Endothelial cell of umbilical vein (primary cell): Measurements from ENCODE around the gene IGFBP1. TPM values are rescaled to one million over a fixed set of nuclear protein-coding genes. Genes with fewer than 3 reads are reported as not detected.
A peak's percentile ranks its signal among the peaks of the same experiment; 100 is the strongest.

ENCODE experiments used
- BruUV-seq: library from RNA; stranded (reverse); fragments of 400-500 nt; replicated peaks from 2 replicates; lab custom pipeline; 2021; lab: Mats Ljungman, UMichigan
- CTCF ChIA-PET: fragments of 300-600, 350-600 bp; sonication (Branson Sonifier 250); formaldehyde crosslinking; loops from one replicate; lab custom pipeline; 2021; ENCODE audit warnings: antibody characterized with exemption, inconsistent platforms; lab: Charles Lee
- POLR2A ChIA-PET: fragments of 300-600, 350-600 bp; sonication (Branson Sonifier 250); formaldehyde crosslinking; loops from one replicate; lab custom pipeline; 2021; ENCODE audit warnings: antibody characterized with exemption, inconsistent platforms; lab: Charles Lee
- DNase-seq: peaks from one replicate; pipeline ENCODE4 v3.0.0-alpha.2; 2011; ENCODE audit warnings: low read depth, low spot score
- FAIRE-seq: peaks from 2 replicates; lab custom pipeline; 2011; peaks lifted over from hg19 to GRCh38; lab: Jason Lieb, UNC
- H2AFZ ChIP-seq: 2 replicates; pipeline ENCODE4 v1.6.0; 2012; ENCODE audit warnings: low read depth, low read length, control low read depth, inconsistent platforms
- H3K27ac ChIP-seq: 2 replicates; pipeline ENCODE4 v1.5.1; 2011; ENCODE audit warnings: low read depth, mild to moderate bottlenecking, control low read depth, low read length, moderate library complexity; ENCODE audit not compliant: insufficient read depth
- H3K27me3 ChIP-seq, 2 experiments: 2 replicates each; pipeline versions ENCODE4 v1.6.0 to v1.6.1; 2011; ENCODE audit warnings: low read length in 2 of 2, mixed read lengths in 1 of 2; ENCODE audit not compliant: control insufficient read depth in 2 of 2, insufficient read depth in 2 of 2
- H3K36me3 ChIP-seq, 2 experiments: 2 replicates in 1 of 2; 3 replicates in 1 of 2; pipeline ENCODE4 v1.5.1; 2011; ENCODE audit warnings: low read length in 2 of 2, mild to moderate bottlenecking in 1 of 2, moderate library complexity in 1 of 2; ENCODE audit not compliant: control insufficient read depth in 2 of 2, insufficient read depth in 2 of 2; ENCODE audit errors: extremely low read depth in 1 of 2
- H3K4me1 ChIP-seq: 3 replicates; pipeline ENCODE4 v1.5.1; 2011; ENCODE audit warnings: mild to moderate bottlenecking, low read length; ENCODE audit not compliant: control insufficient read depth, insufficient read depth; ENCODE audit errors: extremely low read depth
- H3K4me2 ChIP-seq: 2 replicates; pipeline ENCODE4 v1.6.1; 2011; ENCODE audit warnings: low read length, control low read depth, mixed read lengths; ENCODE audit not compliant: insufficient read depth
- H3K4me3 ChIP-seq, 3 experiments: fragments of 200-600 bp in 1 of 3; sonication (generic), shearing (Covaris generic) in 1 of 3; replicated peaks in 1 of 3; 2 replicates each; pipeline ENCODE4 v1.5.1; 2011 to 2016; ENCODE audit warnings: control low read depth in 3 of 3, low read length in 3 of 3, mild to moderate bottlenecking in 2 of 3, inconsistent platforms in 1 of 3, low read depth in 1 of 3, moderate library complexity in 1 of 3; ENCODE audit not compliant: insufficient read depth in 1 of 3
- H3K79me2 ChIP-seq: 2 replicates; pipeline ENCODE4 v1.6.0; 2012; ENCODE audit warnings: low read length, inconsistent platforms; ENCODE audit not compliant: control insufficient read depth, insufficient read depth
- H3K9ac ChIP-seq: replicated peaks from 2 replicates; pipeline ENCODE3; 2011; ENCODE audit warnings: low read length, control low read depth; ENCODE audit not compliant: insufficient read depth; ENCODE audit errors: extremely low read depth
- H3K9me1 ChIP-seq: replicated peaks from 3 replicates; pipeline ENCODE4 v1.6.0; 2011; ENCODE audit warnings: mild to moderate bottlenecking, low read length; ENCODE audit not compliant: control insufficient read depth, insufficient read depth; ENCODE audit errors: extremely low read depth
- H3K9me3 ChIP-seq: replicated peaks from 2 replicates; pipeline ENCODE4 v1.5.1; 2012; ENCODE audit warnings: low read length, inconsistent platforms; ENCODE audit not compliant: control insufficient read depth, insufficient read depth
- H4K20me1 ChIP-seq: replicated peaks from 2 replicates; pipeline ENCODE3; 2011; ENCODE audit warnings: mild to moderate bottlenecking, low read length; ENCODE audit not compliant: control insufficient read depth, insufficient read depth; ENCODE audit errors: extremely low read depth
- EZH2 ChIP-seq: IDR thresholded peaks from 2 replicates; pipeline ENCODE4 v1.6.1; 2012; ENCODE audit warnings: borderline replicate concordance, low read depth, mild to moderate bottlenecking, moderate library complexity, low read length, inconsistent platforms; ENCODE audit not compliant: severe bottlenecking
- FOS ChIP-seq: IDR thresholded peaks from 2 replicates; pipeline ENCODE4 v1.6.1; 2011; ENCODE audit warnings: mild to moderate bottlenecking, low read length, moderate library complexity, borderline replicate concordance; ENCODE audit not compliant: insufficient read depth
- GATA2 ChIP-seq: IDR thresholded peaks from 2 replicates; pipeline ENCODE4 v1.7.0; 2011; ENCODE audit warnings: low read depth, mild to moderate bottlenecking, moderate library complexity, mixed read lengths, low read length; ENCODE audit not compliant: insufficient read length, insufficient read depth
- JUN ChIP-seq: IDR thresholded peaks from 2 replicates; pipeline ENCODE4 v1.6.1; 2011; ENCODE audit warnings: borderline replicate concordance, low read depth; ENCODE audit not compliant: insufficient read length, insufficient read depth
- MYC ChIP-seq: IDR thresholded peaks from one replicate; pipeline ENCODE4 v1.6.1; 2011; ENCODE audit warnings: mild to moderate bottlenecking, low read depth, low read length
- POLR2A ChIP-seq: IDR thresholded peaks from 2 replicates; pipeline ENCODE4 v1.6.1; 2012; ENCODE audit warnings: low read depth, mild to moderate bottlenecking, control low read depth, low read length
- POLR2AphosphoS5 ChIP-seq: IDR thresholded peaks from 2 replicates; pipeline ENCODE4 v1.6.1; 2012; ENCODE audit warnings: low read depth, mild to moderate bottlenecking, control low read depth, low read length, moderate library complexity; ENCODE audit not compliant: insufficient read depth
- dilution Hi-C: fragments of 300-500 bp; cut with MboI; formaldehyde crosslinking; loops from one replicate; pipeline ENCODE4 v1.15.0; 2019; ENCODE audit warnings: low sequenced_read_pairs; ENCODE audit not compliant: extremely low pct_ligation_motif_present
- intact Hi-C: fragments of 100-400 bp; cut with micrococcal nuclease; formaldehyde crosslinking; loops from one replicate; pipeline ENCODE4 v1.10.0; 2022
- polyA plus RNA-seq, 4 experiments: library from polyadenylated mRNA; depleted of rRNA in 3 of 4; stranded (reverse) in 3 of 4; unstranded in 1 of 4; fragments of >200 nt; gene quantifications; 2 replicates each; pipeline versions ENCODE4 v1.2.1 to v1.2.3, GENCODE V29; 2011 to 2012; ENCODE audit warnings: missing spikeins in 1 of 4
- total RNA-seq: library from RNA; stranded (reverse); gene quantifications from 2 replicates; pipeline ENCODE4 v1.2.3, GENCODE V29; 2021
- TF ChIP-seq, protein P1 (sequence below): IDR thresholded peaks from 2 replicates; pipeline ENCODE4 v1.6.1; 2011; ENCODE audit not compliant: insufficient read depth, insufficient read length
- TF ChIP-seq, protein P2 (sequence below), 2 donors: IDR thresholded peaks; 1 replicate in 1 of 2; 2 replicates in 1 of 2; pipeline ENCODE4 v1.5.1; 2011; ENCODE audit warnings: low read length in 2 of 2, mild to moderate bottlenecking in 2 of 2, moderate library complexity in 2 of 2, control low read depth in 1 of 2, inconsistent platforms in 1 of 2, low read depth in 1 of 2; ENCODE audit not compliant: insufficient read depth in 1 of 2; ENCODE audit errors: extremely low read depth in 1 of 2

IGFBP1 gene
- total and polyA plus RNA-seq, 2 donors (not counting 3 experiments of a cell fraction or from before 2014, with no cell fraction given), result 0.57 to 4.0 TPM

DNA sequence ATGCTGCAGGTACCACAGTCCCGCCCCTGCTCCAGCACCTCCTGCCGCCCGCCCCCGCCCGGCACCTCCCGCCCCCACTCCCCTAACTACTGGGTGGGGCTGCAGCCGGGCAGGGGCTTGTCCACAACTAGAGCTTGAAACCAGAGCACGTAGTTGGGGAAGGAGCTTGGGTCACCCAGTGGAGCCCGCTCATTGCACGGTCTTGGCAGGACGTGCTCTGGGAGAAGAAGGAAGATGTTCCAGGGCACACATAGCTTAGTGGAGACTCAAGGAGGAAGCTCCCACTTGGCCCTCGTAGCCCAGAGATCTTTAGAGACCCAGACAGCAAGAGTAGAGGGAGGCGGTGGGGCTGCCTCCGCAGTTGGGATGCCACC lies 692 bp downstream of the IGFBP1 start:
- dilution Hi-C loops (no loop called here), intact Hi-C loops (loop anchor here (1.0 kb wide), 3 partner anchors 15 to 655 kb away; no protein-coding TSS in a partner anchor)
- Histone ChIP-seq H3K36me3 (no peaks in the 10 kb centered on the region), H3K79me2 (no peaks in the 10 kb centered on the region), H3K4me1 (peaks cover 52% of the 10 kb centered on the region), H3K9me3 (no peaks in the 10 kb centered on the region), H3K4me3 (peak overlapping the region in 2 of 3 experiments; percentile 14 to 43), H3K9me1 (no peaks in the 10 kb centered on the region), H3K27me3 (no peaks in the 10 kb centered on the region), H3K4me2 (peak overlapping the region; percentile 80), H2AFZ (peak overlapping the region; percentile 94), H3K9ac (peak overlapping the region; percentile 59), H3K27ac (peak overlapping the region; percentile 85), H4K20me1 (no peaks in the 10 kb centered on the region)
- CTCF ChIA-PET, result interaction anchor here (1.0 to 6.1 kb wide), 6 partner anchors 12 to 1365 kb away, joined by 4 to 100 read pairs (median 6); partner anchors contain the start of gene IGFBP3
- no TSS peak for BruUV-seq
- no peak for TF ChIP-seq JUN
- POLR2A ChIA-PET, result no interaction called here
- DNase-seq (no peak), FAIRE-seq (no peak)

DNA sequence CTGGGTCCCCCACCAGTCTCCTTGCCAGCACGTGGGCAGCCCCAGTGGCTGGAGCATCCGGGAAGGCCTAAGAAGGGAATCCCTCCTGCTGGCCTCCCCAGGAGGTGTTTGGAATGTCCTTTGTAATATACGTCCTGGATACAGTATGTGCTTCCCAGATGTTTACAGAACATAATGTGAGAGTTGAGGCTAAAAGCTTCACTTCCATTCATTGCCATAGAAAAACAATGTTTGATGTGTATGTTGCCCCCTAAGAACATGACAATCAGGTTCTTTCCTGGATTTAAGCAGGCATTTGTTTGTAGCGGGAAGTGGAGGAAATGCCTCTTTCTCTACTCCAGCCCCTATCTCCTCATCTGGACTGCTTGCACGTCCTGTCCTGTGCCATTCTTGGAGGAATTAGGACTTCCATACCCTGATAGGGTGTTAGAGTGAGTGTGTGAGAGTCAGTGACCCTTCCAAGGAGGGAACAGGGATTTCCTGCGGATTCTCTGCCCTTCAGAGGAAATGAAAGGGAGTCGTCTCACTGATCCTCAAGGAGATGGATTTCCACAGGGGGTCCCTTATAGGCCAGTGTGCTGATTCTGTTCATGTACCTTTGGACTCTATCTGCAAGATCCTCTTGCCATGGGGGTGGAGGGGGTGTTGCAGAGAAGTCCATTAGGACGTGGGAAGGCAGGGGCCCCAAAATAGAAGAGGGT lies 1.2 kb downstream of the IGFBP1 start:
- H3K9ac ChIP-seq, result peak overlapping the region; percentile 59
- H4K20me1 ChIP-seq, result no peaks in the 10 kb centered on the region
- peak; percentile 35 for DNase-seq
- H3K4me2 ChIP-seq, result peak overlapping the region; percentile 39
- peak overlapping the region; percentile 85 for H2AFZ ChIP-seq
- POLR2A ChIA-PET, result no interaction called here
- peak; percentile 93 for FAIRE-seq
- peaks cover 52% of the 10 kb centered on the region for H3K4me1 ChIP-seq
- TF ChIP-seq POLR2A, result no peak
- no peak for TF ChIP-seq MYC
- no peak for TF ChIP-seq EZH2
- TF ChIP-seq, protein P1, sequence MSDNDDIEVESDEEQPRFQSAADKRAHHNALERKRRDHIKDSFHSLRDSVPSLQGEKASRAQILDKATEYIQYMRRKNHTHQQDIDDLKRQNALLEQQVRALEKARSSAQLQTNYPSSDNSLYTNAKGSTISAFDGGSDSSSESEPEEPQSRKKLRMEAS, result no peak
- TF ChIP-seq, protein P2, sequence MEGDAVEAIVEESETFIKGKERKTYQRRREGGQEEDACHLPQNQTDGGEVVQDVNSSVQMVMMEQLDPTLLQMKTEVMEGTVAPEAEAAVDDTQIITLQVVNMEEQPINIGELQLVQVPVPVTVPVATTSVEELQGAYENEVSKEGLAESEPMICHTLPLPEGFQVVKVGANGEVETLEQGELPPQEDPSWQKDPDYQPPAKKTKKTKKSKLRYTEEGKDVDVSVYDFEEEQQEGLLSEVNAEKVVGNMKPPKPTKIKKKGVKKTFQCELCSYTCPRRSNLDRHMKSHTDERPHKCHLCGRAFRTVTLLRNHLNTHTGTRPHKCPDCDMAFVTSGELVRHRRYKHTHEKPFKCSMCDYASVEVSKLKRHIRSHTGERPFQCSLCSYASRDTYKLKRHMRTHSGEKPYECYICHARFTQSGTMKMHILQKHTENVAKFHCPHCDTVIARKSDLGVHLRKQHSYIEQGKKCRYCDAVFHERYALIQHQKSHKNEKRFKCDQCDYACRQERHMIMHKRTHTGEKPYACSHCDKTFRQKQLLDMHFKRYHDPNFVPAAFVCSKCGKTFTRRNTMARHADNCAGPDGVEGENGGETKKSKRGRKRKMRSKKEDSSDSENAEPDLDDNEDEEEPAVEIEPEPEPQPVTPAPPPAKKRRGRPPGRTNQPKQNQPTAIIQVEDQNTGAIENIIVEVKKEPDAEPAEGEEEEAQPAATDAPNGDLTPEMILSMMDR (IDR thresholded peaks at IDR 0.05; ENCODE audit: extremely low read depth in 1 of 2, insufficient read depth in 1 of 2, low read depth in 1 of 2, low read length in 2 of 2), result no peak
- no peak for TF ChIP-seq FOS
- TF ChIP-seq GATA2, result peak; percentile 93
- peak; percentile 60 for TF ChIP-seq POLR2AphosphoS5
- TF ChIP-seq JUN, result peak; percentile 18
- no peaks in the 10 kb centered on the region for H3K9me1 ChIP-seq
- peak overlapping the region; percentile 85 for H3K27ac ChIP-seq
- CTCF ChIA-PET, result interaction anchor here (1.0 to 6.1 kb wide), 6 partner anchors 12 to 1211 kb away, joined by 4 to 100 read pairs (median 6); partner anchors contain the start of gene IGFBP3
- H3K27me3 ChIP-seq, result no peaks in the 10 kb centered on the region
- no peaks in the 10 kb centered on the region for H3K79me2 ChIP-seq
- intact Hi-C loops, result loop anchor here (1.0 to 5.0 kb wide), 4 partner anchors 15 to 1363 kb away; no protein-coding TSS in a partner anchor
- no peaks in the 10 kb centered on the region for H3K9me3 ChIP-seq
- H3K4me3 ChIP-seq, result peak overlapping the region in 1 of 3 experiments; percentile 14
- dilution Hi-C loops, result no loop called here
- TSS peak; percentile 24 for BruUV-seq
- H3K36me3 ChIP-seq, result no peaks in the 10 kb centered on the region
